SIG-M5 (cell line): ENCODE measurements around the gene DNPH1.

Experiments used
- DNase-seq: peaks from one replicate; lab custom pipeline; 2025; lab: John Stamatoyannopoulos, UW

Gene DNPH1

DNA sequence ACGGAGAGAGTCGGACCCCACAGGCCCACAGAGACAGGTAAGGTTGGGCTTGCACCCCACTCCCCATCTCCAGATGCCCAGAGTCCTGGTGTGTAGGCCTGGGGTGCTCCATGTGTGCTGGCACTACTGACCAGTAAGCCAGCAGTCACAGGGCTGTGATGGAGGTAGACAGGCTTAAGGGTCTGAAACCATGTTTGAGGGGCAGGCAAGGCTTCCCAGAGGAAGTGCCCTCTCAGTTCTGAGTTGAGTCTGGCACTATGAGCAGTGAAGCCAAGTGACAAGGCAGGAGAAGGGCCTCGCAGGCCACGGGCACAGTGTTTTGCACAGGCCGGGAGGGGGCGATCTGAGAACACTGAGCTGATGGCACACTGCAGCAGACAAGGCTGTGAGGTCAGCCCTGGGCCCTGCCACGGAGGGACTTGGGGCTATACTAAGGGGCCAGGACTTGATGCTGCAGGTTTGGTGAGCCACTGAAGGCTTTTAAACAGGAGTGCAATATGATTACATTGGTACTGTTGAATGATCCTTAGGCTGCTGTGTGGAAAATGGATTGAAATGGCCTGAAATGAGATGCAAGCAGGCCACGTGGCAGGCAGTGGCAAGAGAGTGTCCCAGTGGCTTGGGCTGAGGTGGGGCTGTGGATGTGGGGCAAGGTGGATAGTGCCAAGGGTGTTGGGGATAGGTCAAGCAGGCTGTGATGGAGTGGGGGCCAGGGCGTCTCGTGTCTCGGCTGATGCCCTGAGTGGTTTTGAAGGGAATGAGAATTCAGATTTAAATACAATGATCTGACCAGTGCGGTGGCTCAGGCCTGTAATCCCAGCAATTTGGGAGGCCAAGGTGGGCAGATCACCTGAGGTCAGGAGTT, 34.3 kb upstream of the DNPH1 start:
- no peak for DNase-seq

DNA sequence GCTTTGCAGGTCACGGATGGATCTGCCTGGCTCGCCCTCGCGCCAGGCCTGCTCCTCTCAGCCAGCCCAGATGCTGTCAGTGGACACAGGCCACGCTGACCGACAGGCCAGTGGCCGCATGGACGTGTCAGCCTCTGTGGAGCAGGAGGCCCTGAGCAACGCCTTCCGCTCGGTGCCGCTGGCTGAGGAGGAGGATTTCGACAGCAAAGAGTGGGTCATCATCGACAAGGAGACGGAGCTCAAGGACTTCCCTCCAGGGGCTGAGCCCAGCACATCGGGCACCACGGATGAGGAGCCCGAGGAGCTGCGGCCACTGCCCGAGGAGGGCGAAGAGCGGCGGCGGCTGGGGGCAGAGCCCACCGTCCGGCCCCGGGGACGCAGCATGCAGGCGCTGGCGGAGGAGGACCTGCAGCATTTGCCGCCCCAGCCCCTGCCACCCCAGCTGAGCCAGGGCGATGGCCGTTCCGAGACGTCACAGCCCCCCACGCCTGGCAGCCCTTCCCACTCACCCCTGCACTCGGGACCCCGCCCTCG, 33.6 kb upstream of the DNPH1 start:
- no peak for DNase-seq

DNA sequence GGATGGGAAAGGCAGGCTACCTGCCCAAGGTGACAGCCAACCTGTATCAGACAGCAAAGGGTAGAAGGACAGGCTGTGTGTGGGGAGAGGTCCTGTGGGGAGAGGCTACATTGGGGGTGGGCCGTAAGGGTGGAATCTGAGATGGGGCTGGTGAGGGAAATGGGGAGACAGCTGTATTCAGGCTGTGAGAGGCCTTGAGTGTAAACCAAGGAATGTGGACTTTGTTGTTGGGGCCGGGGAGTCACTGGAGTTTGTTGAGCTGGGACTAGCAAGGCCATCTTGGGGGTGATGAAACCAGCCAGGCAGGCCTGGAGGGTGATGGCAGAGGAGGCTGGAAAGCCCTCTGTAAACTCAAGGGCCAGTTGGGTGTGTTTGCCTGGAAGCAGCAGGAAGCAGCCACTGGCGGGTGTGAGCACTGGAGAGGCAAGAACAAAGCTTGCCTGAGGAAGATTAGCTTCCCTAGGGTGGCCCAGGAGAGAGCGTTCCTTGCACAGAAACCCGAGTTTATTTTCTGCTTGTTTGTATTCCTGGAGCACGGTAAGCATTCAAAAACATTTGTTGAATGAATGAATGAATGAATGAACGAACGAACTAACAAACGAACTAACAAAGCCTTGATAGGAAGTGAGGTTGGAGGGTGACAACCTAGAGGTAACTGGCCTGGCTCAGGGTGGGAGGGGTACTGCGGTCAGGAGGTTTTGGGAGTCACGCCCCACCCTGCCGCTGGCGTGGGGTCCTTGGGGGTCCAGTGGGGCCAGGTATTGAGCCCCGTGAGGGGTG, 32.9 kb upstream of the DNPH1 start:
- no peak for DNase-seq

DNA sequence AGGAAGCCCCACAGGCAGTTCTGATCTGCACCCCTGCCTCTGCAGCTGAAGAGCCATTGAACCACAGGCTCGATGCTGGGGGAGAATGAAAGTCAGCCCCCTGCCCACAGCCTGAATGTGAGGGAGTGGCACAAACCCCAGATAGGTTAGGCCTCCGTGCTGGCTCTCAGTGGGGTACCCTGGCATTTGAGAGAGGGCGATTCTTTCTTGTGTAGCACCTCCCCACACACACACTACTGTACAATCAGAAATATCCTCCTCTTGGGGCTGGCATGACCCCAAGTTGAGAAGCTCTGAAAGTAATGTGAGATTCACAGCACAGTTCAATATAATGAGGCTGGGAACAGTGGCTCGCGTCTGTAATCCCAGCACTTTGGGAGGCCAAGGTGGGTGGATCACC, 31.9 kb upstream of the DNPH1 start:
- DNase-seq: no peak

DNA sequence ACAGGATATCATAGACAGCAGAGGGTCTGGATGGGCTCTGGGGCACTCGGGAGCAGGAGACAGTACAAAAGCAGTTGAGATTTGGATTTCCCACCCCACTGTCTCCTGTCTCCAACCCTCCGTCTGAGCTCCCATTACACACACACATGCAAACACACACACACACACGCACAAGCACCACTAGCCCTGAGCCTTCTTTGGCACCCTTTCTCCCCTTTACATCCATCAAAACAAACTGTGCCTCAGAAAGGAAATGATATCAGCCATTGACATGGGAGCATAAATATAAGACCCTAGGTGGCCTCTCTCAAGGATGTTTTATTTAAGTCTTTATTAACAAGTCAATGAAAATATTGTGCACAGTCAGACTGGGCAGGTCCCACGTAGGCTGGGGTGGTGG, 31.5 kb upstream of the DNPH1 start:
- no peak for DNase-seq

DNA sequence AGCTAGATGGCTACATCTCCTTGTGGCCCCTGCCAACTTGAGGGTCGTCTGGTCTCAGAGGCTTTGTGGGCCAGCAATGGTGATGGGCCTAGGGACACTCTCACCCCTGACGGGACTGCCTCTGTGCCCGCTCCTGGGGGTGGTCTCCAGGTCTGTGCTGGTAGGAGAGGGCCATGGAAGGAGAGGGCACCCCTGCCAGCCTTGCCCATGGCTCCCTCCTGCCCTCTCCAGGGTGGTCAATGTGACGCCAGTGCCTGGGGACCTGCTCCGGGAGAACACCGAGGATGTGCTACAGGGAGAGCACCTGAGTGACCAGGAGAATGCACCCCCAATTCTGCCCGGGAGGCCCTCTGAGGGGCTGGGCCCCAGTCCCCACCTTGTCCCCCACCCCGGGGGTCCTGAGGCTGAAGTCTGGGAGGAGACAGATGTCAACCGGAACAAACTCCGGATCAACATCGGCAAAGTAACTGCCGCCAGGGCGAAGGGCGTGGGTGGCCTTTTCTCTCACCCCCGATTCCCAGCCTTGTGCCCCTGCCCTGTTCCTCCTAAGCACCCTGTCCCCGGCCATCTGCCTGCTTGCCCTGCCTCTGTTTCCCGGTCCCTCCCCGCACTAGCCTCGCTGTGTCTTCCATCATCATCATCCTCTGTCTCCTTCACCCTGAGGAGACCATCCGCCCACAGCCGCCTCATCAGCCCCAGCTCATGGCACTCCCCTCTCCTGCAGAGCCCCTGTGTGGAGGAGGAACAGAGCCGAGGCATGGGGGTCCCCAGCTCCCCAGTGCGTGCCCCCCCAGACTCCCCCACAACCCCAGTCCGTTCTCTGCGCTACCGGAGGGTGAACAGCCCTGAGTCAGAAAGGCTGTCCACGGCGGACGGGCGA, 29.8 kb upstream of the DNPH1 start:
- DNase-seq: no peak

DNA sequence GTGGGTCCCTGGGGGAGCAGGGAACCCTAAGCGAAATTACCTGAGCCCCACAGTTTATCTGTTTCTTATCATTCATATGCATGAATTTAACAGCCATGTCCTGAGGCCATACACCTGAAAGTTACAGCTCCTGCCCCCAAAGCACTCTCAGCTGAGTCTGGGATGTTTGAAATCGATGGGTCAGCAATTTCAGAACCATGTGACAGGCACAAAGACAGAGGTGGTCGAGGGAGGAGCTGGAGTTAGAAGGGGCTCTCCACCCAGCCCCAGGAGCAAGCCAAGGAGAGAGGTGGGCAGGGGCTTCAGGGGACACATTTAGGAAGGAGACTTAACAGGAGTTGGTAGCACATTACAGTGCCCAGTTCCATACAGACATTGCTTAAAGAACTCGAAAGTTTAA, 28.9 kb upstream of the DNPH1 start:
- no peak for DNase-seq

DNA sequence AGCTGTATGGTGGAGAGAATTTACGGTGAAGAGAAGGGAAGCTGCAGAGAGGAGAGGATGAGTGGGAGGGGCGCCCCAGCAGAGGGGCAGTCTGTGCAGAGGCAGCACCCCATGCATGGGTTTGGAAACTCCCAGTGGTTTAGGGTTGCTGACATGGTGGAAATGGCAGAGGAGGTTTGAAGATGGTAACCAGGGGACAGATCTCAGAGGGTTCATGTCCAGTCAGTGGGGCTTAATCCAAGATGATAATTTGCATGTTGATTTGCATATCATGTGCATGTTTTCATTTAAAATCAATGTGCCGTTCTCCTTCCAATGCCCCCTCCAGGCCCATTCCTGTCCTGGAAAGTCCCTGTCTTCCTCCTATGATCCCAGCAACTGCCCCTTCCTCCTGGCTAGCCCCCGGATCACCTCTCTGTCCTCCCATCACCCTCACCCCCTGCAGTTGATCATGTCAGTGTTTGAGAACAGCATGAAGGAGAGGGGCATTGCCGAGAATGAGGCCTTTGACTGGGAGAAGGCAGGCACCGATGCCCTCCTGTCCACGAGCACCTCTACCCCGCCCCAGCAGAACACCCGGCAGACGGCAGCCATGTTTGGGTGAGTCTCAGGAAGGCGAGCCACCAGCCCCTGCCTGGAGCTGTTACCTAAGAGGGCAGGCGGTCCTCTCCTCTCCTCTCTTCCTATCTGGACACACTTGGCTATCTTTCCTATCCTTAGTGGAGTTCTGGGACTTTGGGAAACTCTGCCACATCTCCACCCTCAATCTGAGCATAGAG, 28.3 kb upstream of the DNPH1 start:
- no peak for DNase-seq

DNA sequence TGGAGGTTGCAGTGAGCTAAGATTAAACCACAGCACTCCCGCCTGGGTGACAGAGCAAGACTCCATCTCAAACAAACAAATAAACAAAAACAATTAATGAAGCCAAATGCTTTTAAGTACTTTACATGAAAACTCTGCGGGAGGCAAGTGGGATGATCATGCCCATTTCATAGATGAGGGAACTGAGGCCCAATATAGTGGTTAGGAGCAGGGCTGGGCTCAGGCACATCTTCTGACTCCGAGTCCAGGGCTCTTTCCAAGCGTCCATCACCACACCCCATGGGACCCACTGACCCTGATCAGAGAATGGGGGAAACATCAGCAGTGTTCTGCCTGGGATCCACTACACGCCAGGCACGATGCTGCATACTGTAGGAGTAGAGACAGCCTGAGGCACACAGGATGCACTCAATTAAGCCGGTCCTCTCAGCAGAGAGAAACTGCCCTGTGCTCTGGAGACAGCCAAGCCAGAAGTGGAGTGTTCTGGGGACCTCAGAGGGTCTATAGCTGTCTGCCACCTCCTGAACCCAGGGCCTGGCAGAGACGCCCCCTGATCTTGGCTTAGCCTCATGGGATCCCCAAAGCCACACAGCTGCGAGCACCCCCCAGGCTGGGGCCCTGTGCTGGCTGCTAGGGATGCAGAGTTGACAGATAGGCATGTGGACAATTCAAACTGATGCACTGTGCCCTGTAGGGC, 27.5 kb upstream of the DNPH1 start:
- no peak for DNase-seq

DNA sequence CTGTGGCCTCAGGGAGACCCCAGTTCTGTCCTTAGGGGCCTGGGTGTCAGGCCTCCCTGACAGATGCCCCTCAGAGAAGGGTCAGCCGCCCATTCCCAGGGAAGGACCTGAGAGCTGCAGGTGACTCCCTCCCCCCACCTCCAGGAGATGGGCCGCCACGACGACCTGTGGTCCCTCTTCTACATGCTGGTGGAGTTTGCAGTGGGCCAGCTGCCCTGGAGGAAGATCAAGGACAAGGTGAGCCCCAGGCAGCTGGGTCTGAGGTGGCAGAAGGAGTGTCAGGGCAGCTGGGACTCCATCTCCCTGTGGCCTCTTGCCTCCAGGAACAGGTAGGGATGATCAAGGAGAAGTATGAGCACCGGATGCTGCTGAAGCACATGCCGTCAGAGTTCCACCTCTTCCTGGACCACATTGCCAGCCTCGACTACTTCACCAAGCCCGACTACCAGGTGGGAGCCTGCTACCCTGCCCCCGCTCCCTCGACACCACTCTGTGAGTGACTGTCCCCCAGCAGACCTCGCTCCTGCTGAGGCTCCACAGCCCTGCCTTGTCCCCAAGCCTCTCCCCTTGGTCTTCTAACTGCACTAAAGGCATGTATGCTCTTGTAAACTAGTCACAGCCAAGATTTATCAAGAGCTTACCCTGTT, 26.2 kb upstream of the DNPH1 start:
- no peak for DNase-seq

DNA sequence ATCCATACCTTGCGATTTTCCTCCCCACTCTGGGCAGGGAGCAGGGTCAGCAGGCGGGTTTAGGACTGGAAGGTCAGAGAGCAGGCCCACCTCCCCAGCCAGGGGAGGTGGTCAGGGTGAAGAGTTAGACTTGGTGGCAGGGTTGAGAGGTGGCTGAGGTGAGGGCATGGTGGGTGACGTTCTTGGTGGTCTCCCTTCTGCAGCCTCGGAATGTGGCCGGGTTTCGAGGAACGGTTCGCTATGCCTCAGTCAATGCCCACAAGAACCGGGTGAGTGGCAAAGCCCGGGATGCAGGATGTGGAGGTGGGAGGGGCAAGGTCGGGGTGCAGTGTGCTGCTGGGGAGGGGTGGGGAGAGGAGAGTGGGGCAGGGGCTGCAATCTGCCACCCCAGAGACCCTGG, 25.6 kb upstream of the DNPH1 start:
- no peak for DNase-seq

DNA sequence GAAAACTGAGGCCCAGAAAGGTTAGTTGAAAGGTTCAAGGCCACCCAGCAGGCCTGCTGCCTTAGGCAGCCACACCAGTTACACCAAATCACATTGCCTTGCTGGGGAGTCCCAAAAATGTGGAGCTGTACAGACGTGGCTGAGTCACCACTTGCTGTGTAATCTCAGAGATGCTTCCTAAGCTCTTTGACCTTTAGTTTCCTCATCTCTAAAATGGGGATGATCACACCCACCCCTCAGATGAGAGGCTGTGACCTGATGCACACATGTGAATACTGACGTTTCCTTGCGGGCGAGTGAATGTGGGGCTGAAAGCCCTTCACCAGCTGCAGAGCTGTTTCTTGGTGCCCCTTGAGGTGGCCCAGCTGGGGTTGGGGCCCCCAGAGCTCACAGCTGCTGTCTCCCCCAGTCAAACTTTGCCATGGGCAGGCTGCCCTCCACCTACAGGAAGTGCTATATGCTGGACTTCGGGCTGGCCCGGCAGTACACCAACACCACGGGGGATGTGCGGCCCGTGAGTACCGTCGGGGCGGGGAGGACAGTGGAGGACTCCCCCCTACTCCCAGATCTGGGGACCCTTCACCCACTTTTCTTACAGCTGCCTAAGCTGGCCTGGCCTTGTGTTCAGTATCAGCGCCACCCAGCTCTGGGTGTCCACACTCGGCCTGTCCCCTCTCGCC, 25.0 kb upstream of the DNPH1 start:
- no peak for DNase-seq

DNA sequence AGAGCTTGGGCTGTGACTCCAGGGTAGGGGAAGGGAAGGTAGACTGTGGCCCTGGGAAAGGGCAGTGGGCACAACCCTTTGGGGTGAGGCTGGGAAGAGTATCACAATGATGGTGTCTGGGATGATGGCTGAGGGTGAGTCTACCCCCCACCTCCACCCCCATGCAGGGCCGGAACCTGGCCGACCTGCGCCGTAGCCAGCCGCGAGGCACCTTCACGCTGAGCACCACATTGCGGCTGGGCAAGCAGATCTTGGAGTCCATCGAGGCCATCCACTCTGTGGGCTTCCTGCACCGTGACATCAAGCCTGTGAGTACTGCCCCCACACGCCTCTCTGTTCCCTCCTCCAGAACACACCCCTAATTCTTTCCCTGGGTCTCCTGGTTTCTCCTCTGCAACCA, 24.1 kb upstream of the DNPH1 start:
- DNase-seq: no peak

DNA sequence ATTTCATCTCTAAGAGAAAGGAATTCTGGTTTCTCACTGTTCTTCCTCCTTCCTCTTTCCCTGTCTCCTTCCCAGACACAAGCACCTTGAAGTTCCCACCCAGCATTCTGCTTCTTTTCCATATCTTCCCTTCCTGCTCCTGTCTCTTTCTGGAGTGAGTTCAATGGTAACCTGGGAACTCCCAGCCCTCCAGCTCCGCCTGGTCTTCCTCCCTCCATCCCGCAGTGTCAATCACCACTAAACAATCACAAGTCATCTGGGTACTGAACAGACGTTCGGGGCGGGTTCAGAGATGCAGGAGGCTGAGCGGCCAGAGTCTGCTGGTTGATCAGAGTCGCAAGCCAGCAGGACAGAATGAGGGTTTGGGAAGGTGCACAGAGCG, 21.7 kb upstream of the DNPH1 start:
- DNase-seq: no peak

DNA sequence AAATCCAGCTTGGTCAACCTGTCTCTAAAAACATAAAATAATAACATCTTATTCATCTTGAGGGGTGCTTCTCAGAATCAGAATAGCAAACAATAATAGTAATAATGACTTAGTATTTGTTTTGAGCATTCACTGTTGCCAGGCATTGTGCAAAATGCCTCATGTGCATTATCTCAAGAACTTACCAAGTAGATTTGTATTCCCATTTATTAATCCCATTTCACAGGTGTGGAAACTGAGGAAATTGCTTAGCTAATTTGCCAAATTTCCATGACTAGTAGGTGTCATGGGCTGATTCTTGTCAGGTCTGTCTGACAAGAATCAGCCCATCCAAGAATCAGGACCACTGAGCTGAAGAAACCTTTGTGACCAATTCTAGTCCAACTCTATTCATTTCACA, 19.5 kb upstream of the DNPH1 start:
- no peak for DNase-seq

DNA sequence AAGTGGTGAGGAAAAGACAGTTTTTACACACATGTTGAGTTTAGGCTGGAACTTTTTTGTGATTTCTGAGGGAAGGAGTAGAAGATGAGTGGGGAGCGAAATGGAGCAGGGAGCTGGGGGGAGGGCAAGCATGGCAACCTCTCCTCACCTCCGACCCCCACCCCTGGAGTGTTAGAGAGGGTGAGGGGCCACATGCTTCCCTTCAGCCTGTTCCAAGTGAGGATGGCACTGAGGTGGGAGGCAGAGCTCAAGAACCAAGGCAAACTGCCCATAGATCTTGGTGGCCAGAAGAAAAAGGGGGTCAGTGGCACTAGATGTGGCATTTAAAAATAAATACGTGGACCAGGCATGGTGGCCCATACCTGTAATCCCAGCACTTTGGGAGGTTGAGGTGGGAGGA, 18.8 kb upstream of the DNPH1 start:
- no peak for DNase-seq

DNA sequence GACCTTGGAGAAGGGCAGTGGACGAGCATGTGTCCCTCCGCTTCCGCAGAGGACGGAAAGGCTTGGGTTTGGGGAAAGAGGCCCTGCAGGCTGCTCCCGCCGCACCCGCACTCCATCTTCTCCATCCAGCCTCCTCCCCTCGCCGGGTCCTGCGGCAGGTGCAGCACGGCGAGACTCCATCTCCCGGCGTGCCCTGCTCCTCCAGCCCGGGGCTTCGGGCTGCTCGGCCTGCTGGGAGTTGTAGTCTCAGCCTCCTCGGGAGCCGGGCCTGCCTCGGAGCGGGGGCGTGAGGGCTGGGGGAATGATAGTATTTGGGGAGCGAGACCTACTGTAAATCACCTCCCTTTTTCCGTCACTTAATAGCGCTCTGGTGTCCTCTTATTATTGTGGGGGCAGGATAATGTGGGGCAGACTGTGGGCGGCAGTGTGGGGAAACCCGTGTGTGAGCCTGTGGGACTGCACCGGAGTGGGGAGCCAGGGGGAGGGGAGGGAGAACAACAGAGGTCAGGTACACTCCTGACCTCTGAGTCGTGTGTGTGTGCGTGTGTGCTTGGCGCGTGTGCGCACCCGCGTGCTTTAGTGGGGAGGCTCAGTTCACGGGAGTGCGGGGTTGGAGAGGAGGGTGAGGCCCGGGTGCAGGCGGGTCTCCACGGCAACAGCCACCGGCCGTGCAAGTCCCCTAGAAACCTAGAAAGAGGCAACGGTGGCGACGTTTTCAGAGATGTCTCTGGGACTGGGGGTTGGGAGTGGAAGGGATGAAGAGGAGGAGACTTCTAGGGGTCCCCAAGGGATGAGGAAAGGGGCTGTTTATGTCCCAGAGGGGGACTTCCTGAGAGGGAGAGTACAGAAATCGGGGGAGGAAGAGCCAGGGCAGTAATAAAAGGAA, 18.1 kb upstream of the DNPH1 start:
- no peak for DNase-seq

DNA sequence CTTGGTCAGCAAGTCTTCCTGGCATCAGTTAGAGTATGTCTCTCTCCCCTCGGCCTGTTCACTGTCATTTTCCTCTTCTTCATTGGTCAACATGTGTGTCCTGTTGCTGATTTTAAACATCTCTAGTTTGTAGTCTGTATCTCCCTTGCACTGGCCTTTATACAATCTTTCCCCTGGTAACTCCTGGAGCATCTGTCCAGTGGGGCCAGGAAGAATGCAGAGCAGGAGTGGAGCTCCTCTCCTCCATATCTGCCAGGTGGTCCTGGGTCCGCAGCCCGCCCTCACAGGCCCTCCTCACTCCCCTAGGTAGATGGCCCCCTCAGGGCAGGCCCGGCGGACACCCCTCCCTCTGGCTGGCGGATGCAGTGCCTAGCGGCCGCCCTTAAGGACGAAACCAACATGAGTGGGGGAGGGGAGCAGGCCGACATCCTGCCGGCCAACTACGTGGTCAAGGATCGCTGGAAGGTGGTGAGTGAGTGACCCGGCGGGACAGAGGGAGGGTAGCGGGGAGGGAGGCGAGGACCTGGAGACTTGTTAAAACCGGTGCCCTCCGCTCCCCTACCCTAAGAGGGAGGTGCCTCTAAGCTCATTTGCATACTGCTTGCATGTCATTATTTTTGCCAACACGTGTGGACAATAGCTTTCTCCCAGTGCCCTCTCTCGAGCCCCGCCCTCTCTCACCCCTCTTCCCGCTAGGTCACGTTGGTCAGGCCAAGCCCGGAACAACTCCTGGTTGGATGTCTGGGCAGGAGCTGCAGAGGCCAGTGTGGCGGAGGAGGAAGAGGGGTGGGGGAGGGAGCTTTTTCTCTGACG, 17.2 kb upstream of the DNPH1 start:
- no peak for DNase-seq
